ENCODE measurements around the gene CHCHD6.

The CHCHD6 gene

GRCh38 chr3:126925411-126926171 lies 221.6 kb downstream of the CHCHD6 start:
- no peak overlapping the region for H3K27ac ChIP-seq (ENCODE audit: low read length)
- 0 out of 2 replicates have a peak, but pooled peaks cover 3% of the 10 kb centered on the region for H3K36me3 ChIP-seq (ENCODE audit: insufficient read depth, low read length)
- DNase-seq (no peak), ATAC-seq (ENCODE audit: insufficient read depth, low read depth) (no peak)
- H3K4me3 ChIP-seq (ENCODE audit: low read depth in 1 of 2, low read length in 2 of 2), result no peak overlapping the region
- H3K9me3 ChIP-seq (ENCODE audit: insufficient read depth, low read length, severe bottlenecking), result no peaks in the 10 kb centered on the region
- TF ChIP-seq CTCF (IDR thresholded peaks at IDR 0.05; ENCODE audit: borderline replicate concordance, extremely low read depth, low read length, poor library complexity, severe bottlenecking) (no peak), EZH2 (IDR thresholded peaks at IDR 0.05; ENCODE audit: borderline replicate concordance, low read depth, low read length, severe bottlenecking) (no peak)
- H3K4me1 ChIP-seq (ENCODE audit: insufficient read depth, low read length), result no peaks in the 10 kb centered on the region
- H3K4me2 ChIP-seq (ENCODE audit: insufficient read depth, low read length), result no peak overlapping the region
- H3K9ac ChIP-seq (ENCODE audit: low read depth, low read length), result no peak overlapping the region
- H3K79me2 ChIP-seq (ENCODE audit: insufficient read depth, low read length), result no peaks in the 10 kb centered on the region
- no peaks in the 10 kb centered on the region for H4K20me1 ChIP-seq (ENCODE audit: insufficient read depth, low read length)
- H2AFZ ChIP-seq (ENCODE audit: low read depth, low read length), result no peak overlapping the region
- H3K27me3 ChIP-seq (ENCODE audit: insufficient read depth, low read length, poor library complexity), result no peaks in the 10 kb centered on the region

- 0 out of 2 replicates have a peak, but pooled peaks cover 3% of the 10 kb centered on the region for H3K36me3 ChIP-seq (ENCODE audit: insufficient read depth, low read length)
- DNase-seq (no peak), ATAC-seq (ENCODE audit: insufficient read depth, low read depth) (no peak)
- H3K4me1 ChIP-seq (ENCODE audit: insufficient read depth, low read length), result no peaks in the 10 kb centered on the region
- no peaks in the 10 kb centered on the region for H3K27me3 ChIP-seq (ENCODE audit: insufficient read depth, low read length, poor library complexity)
- H2AFZ ChIP-seq (ENCODE audit: low read depth, low read length), result no peak overlapping the region
- H3K27ac ChIP-seq (ENCODE audit: low read length), result no peak overlapping the region
- 0 out of 2 replicates have a peak, but pooled peaks cover 1% of the 10 kb centered on the region for H4K20me1 ChIP-seq (ENCODE audit: insufficient read depth, low read length)
- H3K4me3 ChIP-seq (ENCODE audit: low read depth in 1 of 2, low read length in 2 of 2), result no peak overlapping the region
- no peaks in the 10 kb centered on the region for H3K9me3 ChIP-seq (ENCODE audit: insufficient read depth, low read length, severe bottlenecking)
- H3K4me2 ChIP-seq (ENCODE audit: insufficient read depth, low read length), result no peak overlapping the region
- TF ChIP-seq CTCF (IDR thresholded peaks at IDR 0.05; ENCODE audit: borderline replicate concordance, extremely low read depth, low read length, poor library complexity, severe bottlenecking) (no peak), EZH2 (IDR thresholded peaks at IDR 0.05; ENCODE audit: borderline replicate concordance, low read depth, low read length, severe bottlenecking) (no peak)
- no peaks in the 10 kb centered on the region for H3K79me2 ChIP-seq (ENCODE audit: insufficient read depth, low read length)
- no peak overlapping the region for H3K9ac ChIP-seq (ENCODE audit: low read depth, low read length)
Measured at GRCh38 chr3:126926684-126927400, 222.8 kb downstream of the CHCHD6 start.

GRCh38 chr3:126927401-126927750 lies 223.3 kb downstream of the CHCHD6 start:
- no peak overlapping the region for H3K9ac ChIP-seq (ENCODE audit: low read depth, low read length)
- H3K36me3 ChIP-seq (ENCODE audit: insufficient read depth, low read length), result 0 out of 2 replicates have a peak, but pooled peaks cover 1% of the 10 kb centered on the region
- H2AFZ ChIP-seq (ENCODE audit: low read depth, low read length), result no peak overlapping the region
- no peak for ATAC-seq (ENCODE audit: insufficient read depth, low read depth)
- no peak overlapping the region for H3K27ac ChIP-seq (ENCODE audit: low read length)
- no peak for TF ChIP-seq EZH2 (IDR thresholded peaks at IDR 0.05; ENCODE audit: borderline replicate concordance, low read depth, low read length, severe bottlenecking)
- TF ChIP-seq CTCF (IDR thresholded peaks at IDR 0.05; ENCODE audit: borderline replicate concordance, extremely low read depth, low read length, poor library complexity, severe bottlenecking), result no peak
- H3K27me3 ChIP-seq (ENCODE audit: insufficient read depth, low read length, poor library complexity), result no peaks in the 10 kb centered on the region
- H4K20me1 ChIP-seq (ENCODE audit: insufficient read depth, low read length), result 0 out of 2 replicates have a peak, but pooled peaks cover 4% of the 10 kb centered on the region
- H3K4me3 ChIP-seq (ENCODE audit: low read depth in 1 of 2, low read length in 2 of 2), result no peak overlapping the region
- H3K9me3 ChIP-seq (ENCODE audit: insufficient read depth, low read length, severe bottlenecking), result no peaks in the 10 kb centered on the region
- DNase-seq, result no peak
- no peaks in the 10 kb centered on the region for H3K4me1 ChIP-seq (ENCODE audit: insufficient read depth, low read length)
- H3K4me2 ChIP-seq (ENCODE audit: insufficient read depth, low read length), result no peak overlapping the region
- H3K79me2 ChIP-seq (ENCODE audit: insufficient read depth, low read length), result no peaks in the 10 kb centered on the region

All from DND-41 (cell line).